ENCODE data around the gene PLAAT1.

PLAAT1 gene

DNA sequence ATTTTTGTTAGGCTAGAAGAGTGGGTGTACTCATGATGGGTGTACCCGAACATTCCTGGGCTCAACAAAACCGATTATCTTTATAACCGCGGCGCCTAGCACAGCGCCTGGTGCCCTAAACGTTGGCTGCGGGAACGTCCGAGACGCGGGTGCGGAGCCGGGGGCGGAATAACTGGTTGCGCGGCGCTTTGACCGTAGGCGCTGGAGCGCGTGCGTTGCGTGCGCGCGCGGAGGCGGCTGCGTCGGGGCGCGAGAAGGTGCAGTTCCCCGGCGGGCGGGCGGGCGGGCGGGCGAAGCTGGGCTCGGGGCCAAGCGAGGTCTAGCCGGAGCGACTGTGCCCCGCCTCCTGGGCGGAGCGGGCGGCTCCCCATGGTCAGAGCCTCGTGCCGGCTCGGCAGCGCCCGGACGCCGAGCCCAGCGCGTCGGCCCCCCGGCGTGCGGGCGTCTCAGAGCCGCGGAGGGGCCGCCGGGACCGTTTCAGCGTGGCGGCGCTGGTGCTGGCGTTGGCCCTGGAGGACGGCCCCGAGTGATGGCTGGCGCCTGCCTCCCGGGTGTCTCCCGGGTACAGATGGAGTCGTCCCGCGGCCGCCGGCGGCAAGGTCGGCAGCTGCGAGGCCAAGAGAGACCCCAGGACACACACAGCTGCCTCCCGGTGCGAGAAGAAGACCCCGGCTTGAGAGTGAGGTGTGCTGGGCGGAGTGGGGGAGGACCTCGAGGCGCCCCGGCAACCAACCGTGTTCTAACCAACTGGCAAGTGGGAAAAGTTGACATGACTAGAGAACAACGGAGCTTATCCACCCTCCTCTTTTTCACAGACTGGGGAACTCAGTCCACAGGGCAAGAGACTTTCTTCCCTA lies at the start of gene PLAAT1:
TSS of gene PLAAT1 (plus strand) at position 373 of the 857 bp plus-strand sequence. CDS start 14,429 bp downstream, outside the sequence.
- DNase-seq (ENCODE audit: low read depth in 2 of 2) = peak; percentile 34 to 40

DNA sequence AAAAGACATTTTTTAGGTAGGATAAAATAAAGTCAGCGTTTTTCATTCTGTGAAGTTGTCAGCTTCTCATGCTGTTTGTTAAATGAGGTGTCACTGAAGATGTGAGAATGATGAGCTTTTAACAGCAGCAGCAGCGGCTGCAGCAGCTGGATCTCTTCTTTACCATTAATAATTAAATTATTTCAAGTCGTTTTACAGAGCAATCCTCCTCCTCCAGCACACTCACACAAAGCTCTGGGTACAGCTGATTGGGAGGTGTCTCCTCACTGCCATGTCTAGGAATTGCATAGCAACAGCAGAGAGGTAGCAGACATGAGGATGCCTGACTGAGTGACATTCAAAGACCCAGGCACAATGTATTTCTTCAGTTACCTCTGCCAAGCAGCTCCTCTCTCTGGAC lies 46.7 kb upstream of the PLAAT1 start:
- no peak for DNase-seq (ENCODE audit: low read depth in 2 of 2)

DNA sequence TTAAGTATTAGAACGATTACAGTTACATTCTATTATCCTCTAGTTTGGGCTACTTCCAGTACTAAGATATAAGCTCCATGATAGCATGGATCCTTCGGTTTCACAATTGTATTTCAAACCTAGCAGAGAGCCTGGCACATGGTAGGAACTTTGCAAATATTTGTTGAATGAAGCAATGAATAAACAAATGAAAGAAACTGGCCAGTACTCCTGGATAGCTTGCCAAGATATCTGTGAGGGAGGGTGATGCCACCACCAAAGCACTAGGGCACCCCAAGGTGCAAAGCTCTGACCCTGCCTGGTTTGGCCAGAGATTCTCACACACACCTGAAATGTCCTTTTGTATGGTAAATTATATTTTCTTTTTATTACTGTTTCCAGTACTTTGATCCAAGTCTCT lies 44.3 kb upstream of the PLAAT1 start:
- DNase-seq (ENCODE audit: low read depth in 2 of 2) = no peak

DNA sequence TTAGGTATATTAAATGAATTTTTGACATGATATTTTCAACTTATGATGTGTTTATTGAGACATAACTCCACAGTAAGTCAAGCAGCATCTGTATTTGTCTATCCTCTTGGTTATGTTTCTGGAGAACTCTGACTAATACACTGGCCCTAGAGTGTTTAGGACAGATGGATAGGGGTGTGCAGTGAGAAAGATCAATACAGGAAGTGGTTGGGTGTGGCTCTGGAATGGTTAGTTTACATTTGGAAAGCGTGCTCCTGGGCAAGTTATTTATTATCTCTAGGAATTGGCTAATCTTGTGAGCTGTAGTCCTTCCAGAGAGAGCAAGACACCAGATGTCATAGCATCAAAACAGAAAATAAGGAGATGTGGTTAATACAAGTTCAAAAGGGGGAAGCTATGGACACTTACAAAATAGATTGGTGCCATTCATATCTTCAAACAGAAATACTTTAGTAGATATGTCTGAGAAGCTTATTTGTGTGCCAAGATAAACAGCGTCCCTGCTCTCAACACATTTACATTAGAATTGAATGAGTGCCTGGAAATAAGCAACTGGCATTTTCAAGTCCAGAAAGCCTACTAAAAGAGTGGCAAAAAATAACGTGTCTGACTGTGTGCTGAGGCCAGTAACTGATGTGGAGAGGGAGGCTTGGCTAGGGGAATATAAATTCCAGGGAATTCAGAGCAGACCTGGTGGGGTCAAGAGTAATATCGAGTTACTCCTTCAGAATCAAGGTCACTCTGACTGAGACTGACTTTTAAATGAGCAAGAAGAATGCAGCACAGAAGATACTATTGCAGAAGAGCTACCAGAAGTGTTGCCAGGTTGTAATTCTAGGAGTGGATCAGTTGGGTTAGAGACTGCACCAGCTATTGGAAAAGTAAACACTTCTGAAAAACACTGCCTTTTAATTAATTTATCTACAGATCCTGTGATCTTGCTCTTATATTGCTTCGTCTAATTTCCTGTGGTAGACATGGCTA lies 33.4 kb upstream of the PLAAT1 start:
- no peak for DNase-seq (ENCODE audit: low read depth in 2 of 2)

DNA sequence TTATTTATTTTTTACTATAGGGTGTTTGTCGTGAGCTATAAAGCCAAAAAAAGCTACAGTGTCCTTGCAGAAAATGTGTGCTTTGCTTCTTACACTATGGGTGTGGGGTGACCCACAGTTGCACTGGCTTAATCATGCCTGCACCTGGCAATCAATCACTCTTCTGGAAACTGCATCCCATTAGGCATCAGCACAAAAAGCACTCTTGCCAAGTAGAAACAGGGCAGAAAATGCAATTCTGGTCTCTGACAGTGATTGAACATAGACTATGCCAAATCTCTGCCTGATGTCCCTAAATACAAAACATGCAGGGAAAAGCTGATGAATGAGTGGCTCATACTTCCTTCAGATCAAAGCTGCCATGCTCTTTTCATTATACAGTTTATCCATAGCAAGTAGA lies 30.4 kb upstream of the PLAAT1 start:
- DNase-seq (ENCODE audit: low read depth in 2 of 2) = no peak

DNA sequence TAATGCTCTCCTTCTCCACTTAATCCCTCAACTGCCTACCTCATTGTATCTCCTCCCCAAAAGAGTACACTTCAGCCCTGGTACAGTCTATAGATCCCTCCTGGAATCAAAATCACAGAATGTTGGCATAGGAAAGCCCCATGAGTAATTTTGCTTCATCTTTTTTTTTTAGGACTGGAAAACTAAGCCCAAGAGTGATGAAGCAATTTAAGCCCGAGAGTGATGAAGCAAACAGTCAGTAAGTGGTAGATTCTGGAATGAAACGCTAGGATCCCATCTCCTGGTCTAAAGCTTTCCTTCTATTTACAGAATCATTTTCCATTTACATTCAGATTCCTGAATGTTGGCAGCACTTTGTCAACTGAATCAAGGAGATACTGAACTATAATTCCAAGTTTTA lies 29.8 kb upstream of the PLAAT1 start:
- no peak for DNase-seq (ENCODE audit: low read depth in 2 of 2)

DNA sequence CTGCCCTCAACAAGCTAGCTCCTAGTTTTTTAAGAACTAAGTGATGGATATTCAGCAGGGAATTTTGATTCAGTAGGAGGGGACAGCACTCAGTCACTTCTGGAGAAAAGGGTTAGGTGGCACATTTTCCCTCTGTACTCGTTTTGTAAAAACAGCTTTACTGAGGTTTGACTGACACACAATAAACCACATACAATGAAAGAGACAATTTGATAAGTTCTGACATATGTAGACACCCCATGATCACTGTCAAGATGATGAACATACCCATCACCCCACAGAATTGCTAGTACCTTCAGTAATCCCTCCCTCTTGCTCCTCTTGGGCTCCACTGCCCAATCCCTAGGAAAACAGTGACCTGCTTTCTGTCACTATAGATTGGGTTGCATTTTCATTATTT lies 29.0 kb upstream of the PLAAT1 start:
- no peak for DNase-seq (ENCODE audit: low read depth in 2 of 2)

DNA sequence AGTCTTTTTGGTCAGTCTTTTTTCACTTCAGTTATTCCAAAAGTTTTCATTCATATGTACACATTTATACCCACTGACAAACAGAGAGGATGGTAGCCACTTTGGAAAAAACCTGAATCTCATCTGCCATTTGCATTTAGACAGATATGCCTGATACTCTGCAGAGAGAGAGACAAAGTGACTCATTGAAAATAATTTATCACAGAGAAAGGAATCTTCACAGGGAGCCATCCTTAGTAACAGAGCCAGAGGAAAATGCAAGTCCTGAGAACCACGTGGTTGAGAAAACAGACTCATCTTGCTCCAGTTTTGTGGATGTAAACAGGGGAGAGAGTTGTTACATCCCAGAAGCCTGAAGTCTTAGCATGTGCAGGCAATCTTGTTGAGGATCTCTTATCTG lies 28.2 kb upstream of the PLAAT1 start:
- no peak for DNase-seq (ENCODE audit: low read depth in 2 of 2)

DNA sequence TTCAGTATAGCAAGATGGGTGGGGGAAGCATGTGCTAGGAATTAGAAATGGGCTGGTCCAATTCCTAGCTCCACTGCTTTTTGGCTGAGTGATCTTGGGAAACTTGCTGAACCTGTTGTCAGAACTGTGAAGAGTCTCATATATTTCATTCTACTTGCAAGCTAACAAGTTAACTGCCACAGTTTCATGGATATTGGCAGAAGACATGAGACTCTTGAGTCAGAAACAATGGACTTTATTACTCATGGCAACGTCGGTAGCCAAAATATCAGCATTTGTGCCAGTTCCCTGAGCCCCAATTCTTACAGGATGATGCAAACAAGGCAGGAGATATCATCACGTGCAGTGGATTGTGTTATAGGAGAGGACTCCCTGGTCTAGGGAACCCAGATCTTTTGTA lies 26.6 kb upstream of the PLAAT1 start:
- DNase-seq (ENCODE audit: low read depth in 2 of 2) = no peak

DNA sequence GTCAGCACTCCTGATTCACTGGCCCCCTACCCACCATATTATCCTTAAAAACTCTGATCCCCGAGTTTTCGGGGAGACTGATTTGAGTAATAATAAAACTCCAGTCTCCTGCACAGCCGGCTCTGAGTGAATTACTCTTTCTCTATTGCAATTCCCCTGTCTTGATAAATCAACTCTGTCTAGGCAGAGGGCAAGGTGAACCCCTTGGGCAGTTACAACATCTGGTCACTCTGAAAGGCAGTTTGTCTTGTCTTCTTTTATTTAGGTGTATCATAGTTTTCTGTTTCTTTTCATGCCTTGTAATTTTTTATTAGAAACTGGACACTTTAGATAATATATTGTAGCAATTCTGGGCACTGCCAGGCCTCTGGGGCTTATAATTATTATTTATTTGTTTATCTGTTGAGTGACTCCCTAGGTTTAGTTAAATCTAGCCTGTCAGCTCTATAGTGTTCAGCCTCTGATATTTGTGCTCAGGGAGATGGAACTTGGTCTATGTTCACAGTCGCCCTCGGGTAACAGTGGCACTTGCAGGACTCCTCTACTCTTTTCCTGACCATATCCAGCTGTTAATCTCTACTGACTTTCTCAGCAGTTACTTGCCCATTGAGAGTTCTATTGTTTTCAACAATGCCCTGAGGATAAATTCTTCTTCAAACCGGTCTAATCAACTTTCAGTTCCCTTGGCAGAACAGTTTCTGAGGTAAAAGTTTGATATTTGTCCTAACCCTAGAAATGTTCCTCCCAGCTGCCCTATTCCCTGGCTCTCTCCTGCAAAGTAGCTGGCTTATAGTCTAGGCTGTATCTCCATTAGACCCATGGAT lies 15.5 kb upstream of the PLAAT1 start:
- DNase-seq (ENCODE audit: low read depth in 2 of 2) = no peak

DNA sequence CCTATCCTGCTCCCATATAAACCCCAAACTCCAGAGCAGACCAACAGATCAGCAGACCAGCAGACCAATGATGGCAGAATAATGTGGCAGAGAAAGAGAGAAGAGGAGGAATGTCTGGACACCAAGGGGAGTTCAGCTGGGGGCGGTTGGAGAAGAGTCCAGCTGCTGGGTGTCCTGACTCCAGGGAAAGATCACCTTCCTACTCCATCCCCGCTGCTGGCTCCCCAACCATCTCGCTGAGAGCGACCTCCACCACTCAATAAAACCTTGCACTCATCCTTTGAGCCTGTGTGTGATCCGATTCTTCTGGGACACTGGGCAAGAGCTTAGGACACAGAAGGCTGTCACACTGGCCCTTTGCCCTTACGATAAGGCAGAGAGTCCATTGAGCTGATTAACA lies 12.8 kb upstream of the PLAAT1 start:
- no peak for DNase-seq (ENCODE audit: low read depth in 2 of 2)

DNA sequence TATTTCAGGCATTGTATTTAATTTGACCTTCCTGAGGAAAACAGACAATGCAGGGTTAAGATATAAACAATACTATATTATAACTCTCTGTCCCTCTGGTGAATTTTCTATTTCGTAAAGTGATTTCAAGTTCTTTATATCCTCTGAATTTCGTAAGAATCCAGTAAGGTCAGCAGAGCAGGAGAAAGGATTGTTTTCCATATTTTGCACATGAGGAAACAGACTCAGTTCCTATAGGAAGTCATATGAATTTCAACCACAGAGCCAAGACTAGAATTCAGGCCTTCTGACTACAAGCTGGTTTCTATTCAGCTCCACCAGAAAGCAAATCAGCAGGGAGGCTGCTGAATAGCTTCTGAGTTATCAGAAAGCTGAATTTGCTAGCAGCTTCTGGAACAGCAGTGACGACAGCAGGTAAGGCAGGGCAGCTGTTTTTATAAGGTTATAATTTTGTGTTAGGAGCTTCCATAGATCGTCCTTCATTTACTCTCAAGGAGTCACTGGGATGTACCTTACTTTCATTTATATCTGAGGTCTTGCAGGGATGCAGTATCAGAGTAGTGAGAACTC lies 11.1 kb upstream of the PLAAT1 start:
- no peak for DNase-seq (ENCODE audit: low read depth in 2 of 2)

DNA sequence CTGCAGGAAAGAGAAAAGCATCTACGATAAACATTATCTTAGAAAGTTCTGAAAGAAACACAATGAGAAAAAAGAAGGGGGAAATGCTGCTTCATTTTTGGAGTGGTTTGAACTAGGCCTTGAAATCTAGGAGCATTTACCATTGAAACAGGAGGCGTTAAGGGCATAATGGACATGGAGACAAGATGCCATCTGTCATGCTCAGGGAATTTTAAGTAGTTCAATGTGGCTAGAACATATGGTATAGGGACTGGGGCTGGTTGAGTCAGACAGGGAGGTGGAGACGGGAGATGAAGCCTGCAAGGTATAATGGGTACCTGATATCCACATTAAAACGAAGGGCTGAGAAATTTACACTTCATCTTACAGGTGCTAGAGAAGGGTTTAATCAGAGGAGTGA lies 10.4 kb upstream of the PLAAT1 start:
- no peak for DNase-seq (ENCODE audit: low read depth in 2 of 2)

DNA sequence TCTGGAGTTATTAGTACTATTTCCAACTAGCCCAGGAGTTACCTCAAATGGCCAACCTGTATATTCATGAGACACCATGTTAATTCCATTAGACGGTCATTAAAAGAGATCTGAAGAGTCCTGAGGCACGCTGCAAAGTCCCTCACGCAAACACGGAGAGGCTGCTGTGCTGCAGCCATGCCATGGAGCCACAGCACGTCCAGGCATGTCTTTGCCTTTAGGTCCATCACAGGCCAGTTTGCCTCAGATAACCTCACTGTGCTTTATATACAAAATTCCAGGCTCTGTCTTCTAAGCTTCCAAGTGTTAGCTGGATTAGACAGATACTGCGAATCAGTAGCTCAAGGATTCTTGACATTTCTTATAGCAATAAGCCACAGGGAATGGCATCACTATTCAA lies 9.8 kb upstream of the PLAAT1 start:
- no peak for DNase-seq (ENCODE audit: low read depth in 2 of 2)

DNA sequence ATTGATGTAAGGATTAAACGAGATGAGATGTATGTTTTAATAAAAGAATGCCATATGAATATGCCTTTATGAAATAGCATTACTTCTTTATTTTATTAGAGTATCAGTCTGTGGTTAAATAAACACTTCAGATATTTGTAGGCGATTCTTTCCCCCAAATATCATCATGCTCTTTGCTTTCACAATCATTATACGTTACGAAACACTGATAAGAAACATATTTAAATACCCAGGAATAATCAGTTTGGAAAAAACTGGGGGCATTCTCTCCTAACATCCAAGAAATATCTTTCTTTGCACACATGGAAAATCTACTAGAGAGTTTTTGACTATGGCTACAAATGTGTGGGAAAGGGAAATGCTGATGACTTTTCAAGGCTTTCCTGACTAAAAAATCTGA lies 4.4 kb upstream of the PLAAT1 start:
- DNase-seq (ENCODE audit: low read depth in 2 of 2) = no peak

DNA sequence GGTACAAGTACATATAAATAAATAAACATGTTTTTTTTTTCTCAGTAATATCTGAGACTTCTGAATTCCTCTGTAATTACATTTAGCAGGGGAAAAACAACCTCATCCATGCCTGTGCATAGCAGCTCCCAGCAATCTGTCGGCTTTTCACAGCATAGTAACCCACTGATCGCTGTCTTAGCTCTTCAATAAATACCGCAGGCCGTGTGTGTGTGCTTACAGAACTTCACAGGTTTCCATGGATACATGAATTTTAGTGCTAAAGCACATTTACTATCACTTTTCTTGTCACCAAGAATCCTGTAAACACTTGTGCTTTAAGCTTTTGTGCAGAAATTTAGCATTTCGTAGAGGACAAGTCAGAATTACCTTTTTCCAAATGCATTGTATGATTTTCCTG lies 4.0 kb upstream of the PLAAT1 start:
- DNase-seq (ENCODE audit: low read depth in 2 of 2) = no peak

DNA sequence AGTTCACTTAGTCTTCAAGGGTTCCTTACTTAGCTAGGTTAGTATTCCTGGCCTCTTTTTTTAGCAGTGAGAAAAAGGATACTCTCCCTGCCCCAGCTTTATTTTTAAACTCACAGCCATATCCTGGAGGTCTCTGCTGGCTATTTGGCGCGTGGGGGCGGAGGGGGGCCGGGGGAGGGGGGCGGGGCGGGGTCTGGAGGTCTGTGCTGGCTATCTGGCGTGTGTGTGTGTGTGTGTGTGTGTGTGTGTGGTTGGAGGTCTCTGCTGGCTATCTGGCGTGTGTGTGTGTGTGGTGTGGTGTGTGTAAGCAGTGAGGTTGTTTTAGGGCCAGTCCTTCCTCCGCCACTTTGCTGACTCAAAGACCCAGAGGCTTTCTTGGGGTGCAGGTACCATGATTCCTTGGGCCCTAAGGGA lies 579 bp upstream of the PLAAT1 start:
- DNase-seq (ENCODE audit: low read depth in 2 of 2) = no peak

DNA sequence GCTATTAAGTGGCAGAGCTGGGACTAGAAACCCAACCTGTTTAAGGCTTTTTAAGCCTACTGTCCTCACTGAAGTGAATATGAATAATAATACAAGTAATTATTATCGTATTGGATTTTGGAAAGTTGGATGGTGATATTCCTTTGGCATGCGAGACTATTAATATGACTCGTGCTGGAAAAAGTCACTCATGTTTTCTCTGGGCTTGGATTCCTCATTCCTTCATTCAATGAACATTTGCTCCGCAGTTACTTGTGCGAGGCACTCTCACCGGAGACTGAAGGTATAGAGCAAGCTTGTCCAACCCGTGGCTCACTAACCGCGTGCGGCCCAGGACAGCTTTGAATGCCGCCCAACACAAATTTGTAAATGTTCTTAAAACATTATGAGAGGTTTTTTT lies 694 bp downstream of the PLAAT1 start:
- no peak for DNase-seq (ENCODE audit: low read depth in 2 of 2)

DNA sequence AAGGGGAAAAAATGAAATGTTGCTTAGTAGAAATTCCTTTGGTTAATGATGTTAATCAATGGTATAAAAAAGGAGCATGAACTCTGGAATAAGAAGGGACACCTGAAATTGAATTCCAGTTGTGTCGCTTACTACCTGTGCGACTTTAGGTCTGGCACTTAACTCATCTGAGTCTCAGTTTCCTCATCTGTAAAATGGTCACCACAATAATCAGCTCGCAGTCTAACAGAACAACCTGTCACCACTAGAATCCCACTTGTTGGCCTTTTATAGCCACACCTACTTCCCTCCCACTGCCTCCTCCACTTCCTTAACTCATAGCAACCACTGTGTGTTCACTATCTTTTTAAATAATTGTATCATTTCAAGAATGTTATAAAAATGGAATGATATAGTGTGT lies 2.5 kb downstream of the PLAAT1 start:
- DNase-seq (ENCODE audit: low read depth in 2 of 2) = no peak

DNA sequence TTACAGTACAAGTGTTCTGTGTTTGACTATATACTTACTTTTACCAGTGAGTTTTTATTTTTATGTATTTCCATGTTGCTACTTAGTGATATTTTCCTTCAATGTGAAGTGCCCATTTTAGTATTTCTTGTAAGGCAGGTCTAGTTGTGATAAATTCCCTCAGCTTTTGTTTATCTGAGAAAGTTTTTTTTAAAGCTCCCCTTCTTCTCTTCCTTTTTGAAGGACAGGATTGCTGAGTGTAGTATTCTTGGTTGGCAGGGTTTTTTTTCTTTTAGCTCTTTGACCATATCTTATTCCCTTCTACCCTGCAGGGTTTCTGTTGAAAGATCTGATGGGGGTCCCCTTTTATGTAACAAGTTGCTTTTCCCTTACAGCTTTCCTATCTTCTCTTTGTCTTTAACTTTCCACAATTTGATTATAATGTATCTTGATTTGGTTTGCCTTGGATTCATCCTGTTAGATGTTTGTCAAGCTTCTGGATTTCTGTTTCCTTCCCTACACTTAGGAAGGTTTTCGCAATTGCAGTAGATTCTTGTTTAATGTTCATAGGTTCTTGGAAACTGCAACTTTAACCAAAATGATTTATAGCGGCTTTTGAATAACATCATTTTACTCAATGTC lies 7.9 kb downstream of the PLAAT1 start:
- no peak for DNase-seq (ENCODE audit: low read depth in 2 of 2)

DNA sequence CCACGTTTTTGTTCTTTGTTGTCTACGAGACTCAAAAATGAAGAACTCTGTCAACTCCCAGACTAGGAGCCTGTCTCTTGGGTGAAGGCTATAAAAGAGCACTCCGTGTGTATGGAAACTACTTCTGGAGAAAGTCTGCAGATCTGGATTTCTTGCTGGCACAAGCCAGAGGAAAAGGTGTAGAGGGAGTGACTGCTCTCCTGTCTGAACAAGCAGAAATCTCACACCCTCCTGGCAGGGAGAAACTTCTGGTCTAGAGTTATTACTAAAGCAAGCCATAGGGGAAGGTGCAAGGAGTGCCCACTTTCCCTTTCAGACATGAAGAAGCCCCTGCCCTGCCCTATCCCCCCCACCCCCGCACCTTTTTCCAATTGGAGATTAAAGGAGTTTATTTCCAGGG lies 9.5 kb downstream of the PLAAT1 start:
- no peak for DNase-seq (ENCODE audit: low read depth in 2 of 2)
